ENCODE measurements around the gene GPR78.
A peak's percentile ranks its signal among the peaks of the same experiment; 100 is the strongest.

The GPR78 gene, protein sequence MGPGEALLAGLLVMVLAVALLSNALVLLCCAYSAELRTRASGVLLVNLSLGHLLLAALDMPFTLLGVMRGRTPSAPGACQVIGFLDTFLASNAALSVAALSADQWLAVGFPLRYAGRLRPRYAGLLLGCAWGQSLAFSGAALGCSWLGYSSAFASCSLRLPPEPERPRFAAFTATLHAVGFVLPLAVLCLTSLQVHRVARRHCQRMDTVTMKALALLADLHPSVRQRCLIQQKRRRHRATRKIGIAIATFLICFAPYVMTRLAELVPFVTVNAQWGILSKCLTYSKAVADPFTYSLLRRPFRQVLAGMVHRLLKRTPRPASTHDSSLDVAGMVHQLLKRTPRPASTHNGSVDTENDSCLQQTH

DNA sequence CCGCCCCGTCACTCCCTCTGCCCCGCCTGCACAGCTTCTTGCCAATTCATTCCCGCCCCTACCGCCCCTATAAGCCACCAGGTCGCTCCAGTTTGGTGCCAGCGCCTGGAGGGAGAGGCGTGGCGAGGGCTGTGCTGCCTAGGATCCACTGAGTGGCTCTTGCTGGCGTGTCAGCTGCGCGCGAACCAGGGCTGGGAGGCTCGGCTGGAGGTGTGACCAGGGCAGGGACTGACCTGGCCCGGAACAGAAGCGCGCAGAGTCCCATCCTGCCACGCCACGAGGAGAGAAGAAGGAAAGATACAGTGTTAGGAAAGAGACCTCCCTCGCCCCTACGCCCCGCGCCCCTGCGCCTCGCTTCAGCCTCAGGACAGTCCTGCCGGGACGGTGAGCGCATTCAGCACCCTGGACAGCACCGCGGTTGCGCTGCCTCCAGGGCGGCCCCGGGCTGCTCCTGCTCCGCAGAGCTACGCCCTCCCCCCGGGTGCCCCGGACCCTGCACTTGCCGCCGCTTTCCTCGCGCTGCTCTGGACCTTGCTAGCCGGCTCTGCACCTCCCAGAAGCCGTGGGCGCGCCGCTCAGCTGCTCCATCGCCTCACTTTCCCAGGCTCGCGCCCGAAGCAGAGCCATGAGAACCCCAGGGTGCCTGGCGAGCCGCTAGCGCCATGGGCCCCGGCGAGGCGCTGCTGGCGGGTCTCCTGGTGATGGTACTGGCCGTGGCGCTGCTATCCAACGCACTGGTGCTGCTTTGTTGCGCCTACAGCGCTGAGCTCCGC lies at the start of gene GPR78:
Gene GPR78 (plus strand): TSS at position 72 of the 773 bp plus-strand sequence. CDS start 591 bp downstream, at position 663.
- DNase-seq, result peak; percentile 88

DNA sequence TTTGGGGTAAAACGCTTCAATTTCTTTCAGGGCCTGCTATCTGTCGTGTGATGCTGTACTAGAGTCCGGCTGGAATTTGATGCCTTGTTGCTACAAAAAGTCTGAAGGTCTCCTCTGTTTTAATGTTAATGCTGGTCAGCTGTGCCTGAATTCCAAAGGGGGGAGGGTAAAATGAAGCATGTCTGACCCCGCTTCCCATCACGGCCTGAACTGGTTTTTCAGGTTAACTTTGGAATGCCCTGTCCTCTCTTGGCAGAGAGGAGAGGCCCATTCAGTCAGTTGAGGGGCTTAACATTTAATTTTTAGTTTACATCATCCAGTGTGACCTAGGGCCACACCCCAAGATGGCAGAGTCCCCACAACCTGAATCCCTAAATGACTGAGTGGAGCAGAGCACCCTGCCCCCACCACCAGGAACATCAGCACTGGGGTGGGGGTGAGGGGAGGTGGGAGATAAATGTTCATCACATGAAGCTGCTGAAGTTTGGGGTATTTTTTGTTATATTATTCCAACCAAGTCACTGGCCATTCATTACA lies 47.9 kb upstream of the GPR78 start:
- DNase-seq, result no peak

DNA sequence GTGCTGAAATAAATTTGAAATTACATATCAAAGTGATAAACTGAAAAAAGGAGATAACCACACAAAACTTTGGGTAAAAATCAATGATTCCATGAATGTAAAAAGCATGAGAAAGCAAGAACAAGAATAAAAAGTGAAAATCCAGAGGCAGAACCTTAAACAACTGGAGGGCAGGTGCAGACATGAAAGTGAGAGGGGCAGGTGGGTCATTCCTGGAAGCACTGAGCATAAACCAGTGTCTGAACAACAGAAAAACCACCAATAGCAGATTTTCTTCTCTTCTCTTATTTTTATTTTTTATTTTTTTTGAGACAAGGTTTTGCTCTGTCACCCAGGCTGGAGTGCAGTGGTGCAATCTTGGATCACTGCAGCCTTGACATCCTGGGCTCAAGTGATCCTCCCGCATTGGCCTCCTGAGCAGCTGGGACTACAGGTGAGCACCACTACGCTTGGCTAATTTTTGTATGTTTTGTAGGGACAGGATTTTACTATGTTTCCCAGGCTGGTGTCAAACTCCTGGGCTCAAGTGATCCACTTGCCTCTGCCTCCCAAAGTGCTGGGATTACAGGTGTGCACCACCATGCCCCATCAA lies 46.8 kb upstream of the GPR78 start:
- DNase-seq, result no peak

DNA sequence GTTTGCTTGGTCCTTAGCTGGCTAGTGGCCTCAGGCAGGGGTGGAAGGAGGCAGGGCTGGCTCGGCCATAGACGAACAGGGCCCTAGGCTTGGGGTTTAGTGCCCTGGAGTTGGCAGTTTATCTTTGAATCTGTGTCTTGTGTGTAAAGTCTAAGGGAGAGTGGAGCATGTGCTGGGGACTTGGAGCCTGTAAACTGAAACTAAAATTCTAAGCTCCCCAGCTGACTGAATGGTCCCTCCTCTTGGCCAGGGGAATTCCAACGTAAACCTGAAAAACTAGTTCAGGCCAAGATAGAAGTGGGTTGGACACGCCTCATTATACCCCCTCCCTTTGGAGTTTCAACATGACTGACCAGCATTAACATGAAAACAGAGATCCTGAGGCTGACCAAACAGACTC lies 46.1 kb upstream of the GPR78 start:
- DNase-seq, result no peak

DNA sequence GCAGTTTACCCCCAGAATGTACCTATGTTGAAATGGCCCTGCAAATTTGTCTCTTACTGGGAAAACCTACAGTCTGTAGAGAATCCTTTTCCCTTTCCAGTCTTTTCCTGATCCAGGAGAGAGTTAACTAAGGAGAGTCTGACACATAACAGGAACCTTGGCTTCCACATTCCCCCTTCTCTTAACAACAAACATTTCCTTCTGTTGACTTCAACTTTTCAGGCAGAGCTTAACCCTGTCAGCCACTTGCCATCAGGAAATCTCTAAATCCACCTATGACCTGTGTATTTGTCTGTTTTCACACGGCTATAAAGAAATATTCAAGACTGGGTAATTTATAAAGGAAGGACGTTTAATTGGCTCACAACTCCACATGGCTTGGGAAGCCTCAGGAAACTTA lies 45.6 kb upstream of the GPR78 start:
- no peak for DNase-seq

DNA sequence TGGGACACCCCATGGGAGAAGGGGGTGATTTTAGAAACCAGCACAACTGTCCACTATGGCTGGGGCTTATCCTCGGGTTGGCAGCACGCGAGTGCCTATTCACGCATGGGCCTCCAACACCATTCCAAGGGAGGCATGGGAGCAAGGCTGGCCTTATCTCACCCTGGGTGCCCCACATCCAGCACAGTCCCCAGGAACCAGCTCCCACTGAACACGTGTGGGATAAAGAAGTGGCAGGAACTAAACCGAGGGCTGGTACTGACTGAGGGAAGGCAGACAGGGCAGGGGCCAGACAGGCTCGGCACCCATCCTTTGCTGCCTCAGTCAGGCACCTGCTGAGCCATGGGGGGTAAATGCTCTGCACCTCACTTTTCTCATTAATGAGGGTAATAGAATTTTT lies 43.7 kb upstream of the GPR78 start:
- no peak for DNase-seq

DNA sequence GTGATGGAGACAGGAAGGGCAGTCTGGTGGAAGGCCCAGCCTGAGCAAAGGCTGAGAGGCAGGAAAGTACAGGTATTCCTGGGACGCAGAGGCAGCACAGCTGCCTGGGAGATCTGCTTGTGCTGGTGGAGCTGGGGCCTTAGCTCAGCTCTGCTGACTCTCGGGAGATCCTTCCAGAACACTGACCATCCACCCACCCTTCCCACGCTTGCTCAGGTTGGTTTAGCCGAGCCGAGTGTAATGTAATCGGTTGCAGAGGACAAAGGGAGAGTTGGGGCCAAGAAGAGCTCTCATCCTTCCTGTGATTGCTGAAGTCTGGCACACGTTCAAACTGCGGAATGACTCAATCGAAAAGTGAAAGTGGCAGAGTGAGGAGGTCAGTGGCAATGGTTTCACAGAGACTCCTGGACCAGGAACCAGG lies 43.1 kb upstream of the GPR78 start:
- no peak for DNase-seq

DNA sequence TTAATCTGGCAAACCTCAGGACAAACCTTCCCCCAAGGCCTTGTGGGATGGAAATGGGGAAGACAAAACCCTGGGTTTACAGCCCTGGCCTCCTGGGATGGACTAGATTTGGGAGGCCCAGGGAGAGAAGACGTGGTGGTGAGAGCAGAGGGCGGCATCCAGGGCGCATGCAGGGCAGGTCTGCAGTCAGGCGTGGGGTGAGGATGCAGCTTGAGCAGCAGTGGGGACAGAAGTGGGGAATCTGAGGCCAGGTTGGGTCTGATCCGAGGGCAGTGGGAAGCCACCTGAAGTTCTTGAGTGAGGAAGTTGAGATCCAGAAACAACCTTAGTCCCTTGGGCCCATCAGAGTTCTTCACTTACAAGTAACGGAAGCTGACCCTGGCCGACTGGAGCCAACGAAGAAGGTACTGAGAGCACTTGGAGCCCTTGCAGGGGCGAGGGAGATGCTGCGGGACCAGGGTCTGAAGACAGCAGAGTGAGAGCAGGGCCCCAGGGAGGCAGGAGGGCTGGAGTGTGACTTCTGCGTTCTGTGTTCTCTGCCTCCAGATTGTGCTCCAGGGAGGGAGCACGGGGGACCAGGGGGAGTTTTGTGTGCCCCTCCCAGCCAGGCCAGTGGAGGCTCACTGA lies 42.0 kb upstream of the GPR78 start:
- DNase-seq, result no peak

DNA sequence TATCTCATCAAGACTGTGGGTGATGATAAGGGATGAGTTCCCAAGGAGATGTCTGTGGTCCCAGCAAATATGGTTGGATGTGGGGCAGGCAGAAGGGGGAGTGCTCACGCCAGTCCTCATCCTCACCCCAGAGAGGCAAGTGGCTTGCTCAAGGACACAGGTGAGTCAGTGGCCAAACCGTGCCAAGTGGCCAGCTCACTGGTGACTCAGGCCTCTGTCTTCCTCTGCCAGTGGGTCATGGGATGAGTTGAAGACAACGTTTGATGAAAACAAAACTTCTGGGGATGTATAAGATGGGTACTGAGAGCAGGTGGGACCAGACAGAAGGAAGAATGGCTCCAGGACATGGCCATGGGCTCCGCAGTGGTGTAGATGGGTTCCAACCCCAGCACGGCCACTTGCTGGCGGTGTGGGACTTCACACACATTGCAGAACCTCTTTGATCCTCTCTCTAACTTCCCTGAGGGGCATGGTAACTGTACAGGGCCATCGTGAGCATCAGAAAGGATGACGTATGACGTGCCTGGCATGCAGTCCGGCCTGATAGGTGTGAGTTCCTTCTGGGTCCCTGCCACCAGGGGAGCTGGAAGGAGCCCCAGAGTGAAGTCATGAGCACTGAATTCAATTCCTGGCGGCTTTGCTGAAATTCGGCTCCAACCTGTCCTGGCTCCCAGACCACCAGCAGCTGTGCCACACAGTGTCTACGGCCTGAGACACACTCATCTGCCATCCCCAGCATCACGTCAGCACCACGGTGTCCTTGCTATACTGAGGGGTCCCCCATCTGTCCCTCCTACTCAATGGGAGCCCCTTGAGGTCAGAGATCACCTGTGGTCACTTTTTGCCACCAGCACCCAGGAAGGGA lies 41.3 kb upstream of the GPR78 start:
- no peak for DNase-seq

DNA sequence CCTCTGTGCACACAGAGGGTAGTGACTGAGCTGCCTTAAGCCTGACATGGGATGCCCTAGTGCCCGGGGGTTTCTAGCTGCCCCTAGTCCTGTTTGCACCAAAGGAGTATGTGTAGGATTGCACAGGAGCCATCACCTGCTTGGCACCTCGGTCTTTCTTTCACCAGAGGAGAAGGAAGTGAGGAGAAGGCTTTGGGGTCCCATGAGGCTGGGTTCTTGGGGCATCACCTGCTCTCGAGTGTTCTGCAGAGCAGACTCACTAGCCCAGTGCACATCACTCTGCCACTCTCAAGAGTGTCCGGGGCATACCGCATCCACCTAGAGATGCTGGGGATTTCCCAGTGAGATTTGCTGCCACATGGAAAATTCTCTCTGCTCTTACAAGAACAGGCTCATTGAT lies 40.5 kb upstream of the GPR78 start:
- no peak for DNase-seq

DNA sequence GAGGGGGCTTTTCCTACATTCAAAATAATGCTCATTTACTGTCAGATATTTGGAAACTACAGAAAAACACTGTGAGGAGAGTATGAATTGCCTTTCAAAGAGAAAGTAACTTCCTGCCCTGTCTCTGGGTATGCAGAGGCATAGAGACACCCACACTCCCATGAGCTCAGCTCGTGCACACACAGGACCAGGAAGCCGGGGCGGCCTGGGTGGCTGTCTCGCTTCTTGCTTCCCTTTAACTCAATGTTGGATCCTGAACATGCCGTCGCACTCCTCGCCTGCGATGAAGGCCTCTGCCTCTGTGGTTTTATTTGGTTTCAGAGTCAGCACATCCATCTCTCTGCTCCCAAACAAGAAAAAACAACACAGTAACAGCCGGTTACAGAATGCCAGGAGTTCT lies 40.1 kb upstream of the GPR78 start:
- DNase-seq, result no peak

DNA sequence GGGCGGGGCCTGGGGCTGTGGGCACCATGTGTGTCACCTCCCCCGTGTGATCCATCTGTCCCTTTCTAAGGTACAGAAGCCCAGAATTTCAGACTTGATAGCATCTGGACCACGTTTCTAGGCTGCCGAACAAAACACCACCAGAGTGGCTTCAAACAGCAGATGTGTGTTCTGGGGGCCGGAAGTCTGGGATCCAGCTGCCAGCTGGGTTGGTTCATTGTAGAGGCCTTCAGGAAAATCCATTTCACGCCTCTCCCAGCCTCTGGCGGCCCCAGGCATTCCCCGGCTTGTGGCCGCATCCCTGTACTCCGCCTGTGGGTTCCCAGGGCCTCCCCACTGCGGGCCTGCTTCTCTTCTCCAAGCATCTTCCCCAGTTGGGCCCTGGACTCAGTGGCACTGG lies 39.6 kb upstream of the GPR78 start:
- DNase-seq, result no peak

DNA sequence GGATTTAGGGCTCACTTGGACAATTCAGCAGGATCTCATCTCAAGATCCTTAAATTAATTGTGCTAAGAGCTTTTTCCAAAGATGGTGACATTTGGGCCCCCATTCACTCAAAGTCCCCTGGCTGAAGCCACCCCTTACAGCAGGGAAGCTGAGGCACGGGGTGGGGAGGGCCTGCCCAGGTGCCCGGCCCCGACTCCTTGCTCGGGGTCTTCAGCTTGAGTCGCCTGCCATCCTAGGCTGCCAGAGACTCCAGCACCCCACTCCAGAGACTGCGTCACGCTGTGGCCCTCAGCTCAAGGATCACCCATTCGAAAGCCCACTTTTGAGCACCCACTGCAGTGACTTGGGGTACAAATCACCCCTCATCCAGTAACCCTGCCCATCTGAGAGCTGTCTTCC lies 39.2 kb upstream of the GPR78 start:
- no peak for DNase-seq

DNA sequence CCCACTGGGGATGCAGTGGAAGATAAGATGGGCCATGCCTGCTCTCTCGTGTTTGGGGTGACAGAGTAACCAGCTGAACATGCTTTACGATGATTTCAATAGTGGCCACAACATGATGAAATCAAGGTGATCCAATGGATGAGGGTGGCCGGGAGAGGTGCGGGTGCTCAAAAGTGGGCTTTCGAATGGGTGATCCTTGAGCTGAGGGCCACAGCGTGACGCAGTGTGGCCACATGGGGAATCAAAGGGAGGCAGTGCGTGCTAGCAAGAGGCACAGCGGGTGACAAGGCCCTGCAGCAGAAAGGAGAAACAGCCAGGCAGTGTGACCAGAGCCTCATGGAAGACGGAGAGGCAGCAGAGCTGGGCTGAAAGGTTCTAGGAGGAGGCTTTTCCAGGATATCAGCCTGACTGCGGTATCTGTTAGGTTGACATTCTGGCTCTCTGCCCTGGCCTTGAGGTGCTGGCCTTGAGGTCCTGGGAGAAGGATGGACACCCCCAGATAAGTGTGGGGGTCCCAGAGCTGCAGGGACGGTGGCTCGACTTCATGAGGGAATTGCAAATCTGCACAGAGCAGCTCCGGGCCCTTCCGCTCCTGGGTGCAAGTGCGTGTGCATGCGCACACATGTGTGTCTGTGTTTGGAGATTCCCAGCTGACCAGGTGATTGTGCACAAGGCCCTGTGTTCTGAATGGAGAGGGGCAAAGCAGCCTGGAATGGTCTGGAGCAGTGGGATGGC lies 38.0 kb upstream of the GPR78 start:
- no peak for DNase-seq

DNA sequence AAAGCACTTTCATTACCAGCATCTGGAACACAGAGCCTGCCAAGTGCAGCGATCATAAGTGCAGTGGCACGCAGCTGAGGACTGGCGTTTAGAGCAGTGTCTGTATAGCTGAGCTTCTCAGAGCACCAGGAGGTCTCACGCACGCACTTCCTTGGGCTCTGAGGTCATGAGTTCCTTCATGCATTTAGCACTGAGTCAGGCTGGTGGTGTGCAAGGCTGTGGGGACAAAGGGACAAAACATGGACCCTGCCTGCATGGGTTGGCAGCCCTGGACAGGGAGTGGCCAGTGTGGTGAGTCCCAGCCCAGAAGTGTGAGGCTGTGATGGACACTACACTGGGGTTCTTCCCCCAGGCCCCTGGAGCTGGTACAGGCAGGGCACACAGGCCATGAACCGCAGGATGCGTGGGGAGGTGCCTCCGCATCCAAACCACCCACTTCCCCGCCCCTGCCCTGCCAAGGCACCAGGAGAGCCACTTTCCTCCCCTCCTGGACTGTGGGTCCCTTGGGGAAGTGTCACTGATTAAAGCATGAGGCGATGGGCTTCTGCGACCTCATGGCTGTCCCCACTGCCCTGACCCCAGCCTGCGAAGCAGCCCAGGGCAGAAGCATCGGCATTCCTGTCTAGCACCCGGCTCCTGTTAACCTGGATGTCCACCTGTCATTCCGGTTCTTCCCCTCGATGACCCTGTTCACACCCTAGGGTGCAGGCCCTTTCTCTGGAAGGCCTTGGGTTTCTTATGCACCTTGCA lies 37.2 kb upstream of the GPR78 start:
- DNase-seq, result no peak

DNA sequence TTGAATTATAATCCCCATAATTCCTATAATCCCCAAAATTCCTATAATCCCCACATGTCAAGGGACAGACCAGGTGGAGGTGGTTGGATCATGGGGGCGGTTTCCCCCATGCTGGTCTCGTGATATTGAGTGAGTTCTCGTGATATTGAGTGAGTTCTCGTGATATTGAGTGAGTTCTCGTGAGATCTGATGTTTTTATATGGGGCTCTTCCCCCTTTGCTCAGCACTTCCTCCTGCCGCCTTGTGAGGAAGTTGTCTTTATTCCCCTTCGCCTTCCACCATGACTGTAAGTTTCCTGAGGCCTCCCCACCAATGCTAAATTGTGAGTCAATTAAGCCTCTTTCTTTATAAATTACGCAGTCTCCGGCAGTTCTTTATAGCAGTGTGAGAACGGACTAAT lies 36.6 kb upstream of the GPR78 start:
- no peak for DNase-seq

DNA sequence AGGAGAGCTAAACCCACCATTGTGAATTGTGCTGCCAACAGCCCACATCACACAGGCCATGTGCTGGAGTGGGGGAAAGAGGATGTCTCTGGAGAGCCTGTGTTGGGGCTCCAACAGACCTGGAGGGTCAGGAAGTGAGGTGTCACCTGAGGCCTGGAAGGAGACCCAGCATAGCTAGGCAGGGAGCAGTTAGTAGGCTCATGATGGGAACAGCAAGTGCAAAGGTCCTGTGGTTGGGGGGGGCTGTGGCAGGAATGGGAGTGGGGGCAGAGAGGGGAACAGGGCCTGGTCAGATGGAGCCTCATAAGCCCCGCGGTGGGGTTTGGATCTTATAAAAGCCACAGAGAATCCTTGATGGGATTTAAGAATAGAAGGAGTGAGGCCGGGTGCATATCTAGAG lies 35.9 kb upstream of the GPR78 start:
- DNase-seq, result no peak

DNA sequence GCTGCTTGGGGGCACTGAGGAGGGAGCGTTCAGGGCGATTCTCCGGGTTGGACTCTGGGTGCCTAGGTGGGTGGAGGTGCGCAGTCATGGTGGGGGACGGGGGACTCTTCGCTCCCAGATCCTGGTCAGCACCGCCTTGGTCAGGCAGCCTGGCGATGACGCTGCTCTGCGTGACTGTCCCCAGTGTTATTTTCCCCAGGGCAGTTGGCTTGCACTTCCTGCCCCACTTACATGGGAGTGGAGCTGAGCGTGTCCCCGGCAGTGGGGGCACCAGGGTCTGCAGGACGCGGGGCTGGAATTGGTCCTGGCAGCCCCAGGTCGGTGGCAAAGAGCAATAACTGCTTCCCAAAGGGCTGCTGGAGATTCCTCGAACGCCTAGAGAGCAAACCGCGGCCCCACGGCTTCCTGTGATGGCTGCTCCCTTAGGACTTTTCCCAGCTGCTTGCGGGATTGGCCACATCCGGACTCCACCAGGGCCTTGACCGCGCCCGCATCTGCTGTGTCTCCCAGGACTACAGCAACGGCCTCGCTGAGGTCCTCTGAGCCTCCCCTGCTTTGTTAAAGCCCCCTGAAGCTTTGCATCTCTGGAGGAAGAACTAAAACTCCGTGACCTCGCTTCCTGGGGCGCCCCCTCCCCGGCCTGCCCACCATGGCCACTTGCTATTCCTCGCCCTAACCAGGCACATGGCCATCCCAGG lies 35.3 kb upstream of the GPR78 start:
- DNase-seq, result no peak

DNA sequence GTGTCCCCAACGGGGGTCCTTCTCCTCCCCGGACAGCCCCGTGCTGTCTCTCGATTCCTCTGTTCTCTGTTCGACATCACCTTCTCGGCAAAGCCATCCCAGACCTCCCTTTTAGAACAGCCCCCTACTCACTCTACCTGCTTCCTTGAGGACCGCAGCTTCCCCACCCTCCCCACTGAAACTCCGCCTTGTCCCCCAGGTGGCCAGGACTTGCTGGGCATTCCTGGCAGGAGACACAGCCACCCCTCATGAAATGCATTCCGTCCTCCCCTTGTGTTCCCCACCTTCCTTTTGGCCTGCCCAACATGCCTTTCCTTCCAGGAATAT lies 34.8 kb upstream of the GPR78 start:
- no peak for DNase-seq

DNA sequence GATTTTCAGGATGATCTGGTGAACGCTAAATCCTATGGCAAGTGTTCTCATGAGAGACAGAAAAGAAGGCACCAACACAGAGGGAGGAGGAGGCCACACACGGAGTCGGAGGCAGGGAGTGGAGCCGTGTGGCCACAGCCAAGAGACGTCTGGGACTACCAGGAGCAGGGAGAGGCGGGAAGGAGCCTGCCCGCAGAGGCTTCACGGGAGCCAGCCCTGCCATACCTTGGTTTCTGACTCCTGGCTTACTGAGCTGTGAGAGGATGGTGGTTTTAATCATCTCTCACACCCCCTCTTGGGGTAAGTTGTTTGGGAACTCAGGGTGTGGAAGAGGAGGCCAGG lies 33.5 kb upstream of the GPR78 start:
- DNase-seq, result no peak
